ENCODE results near the gene VWA1. TPM values are rescaled to one million over a fixed set of nuclear protein-coding genes. Genes with fewer than 3 reads are reported as not detected.

Gene VWA1
- total and polyA plus RNA-seq, 12 donors = 10.8 to 52.8 (median 14.2) TPM

DNA sequence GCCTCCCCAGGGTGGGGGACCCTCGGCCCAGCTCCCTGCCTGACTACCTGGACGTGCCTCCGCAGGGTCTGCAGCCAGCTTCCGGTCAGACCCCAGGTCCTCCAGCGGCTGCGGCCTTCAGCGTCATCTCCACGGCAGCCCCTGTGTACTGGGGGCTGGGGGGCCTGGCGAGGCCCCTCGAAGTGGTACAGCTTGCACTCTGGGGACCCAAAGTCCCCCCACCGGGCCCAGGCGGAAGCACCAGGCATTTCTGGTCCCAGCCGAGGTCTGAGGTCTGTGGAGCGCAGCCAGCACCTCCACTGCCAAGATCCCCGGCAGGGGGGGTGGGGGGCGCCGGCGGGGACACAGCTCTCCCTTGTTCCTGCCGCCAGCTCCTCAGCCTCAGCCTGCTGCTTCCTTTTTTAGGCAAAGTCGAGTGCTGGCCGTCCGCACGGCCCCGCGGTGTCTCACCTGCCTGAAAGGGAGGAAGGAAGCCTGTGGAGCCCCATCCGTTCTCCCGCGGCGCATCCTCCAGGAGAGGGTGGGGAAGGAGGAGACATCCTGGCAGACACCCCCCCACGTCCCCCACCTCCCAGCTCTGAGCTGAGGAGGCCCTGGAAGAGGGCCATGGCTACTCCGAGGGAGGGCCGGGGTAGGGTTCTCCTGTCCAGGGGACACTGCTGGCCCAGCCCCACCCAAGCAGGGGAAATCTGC is 1.2 kb upstream of the VWA1 start:
- intact Hi-C loops (cut with DNase I) = loop anchor here in 2 of 10 donors (2.0 to 10.0 kb wide), 2 partner anchors 27 to 71 kb away; partner anchors contain the start of gene MRPL20 (in 1 of the 2)
- peak overlapping the region in 9 of 10 donors; percentile 59 to 69 (median 64) for H3K4me3 ChIP-seq
- TF ChIP-seq, protein P1, sequence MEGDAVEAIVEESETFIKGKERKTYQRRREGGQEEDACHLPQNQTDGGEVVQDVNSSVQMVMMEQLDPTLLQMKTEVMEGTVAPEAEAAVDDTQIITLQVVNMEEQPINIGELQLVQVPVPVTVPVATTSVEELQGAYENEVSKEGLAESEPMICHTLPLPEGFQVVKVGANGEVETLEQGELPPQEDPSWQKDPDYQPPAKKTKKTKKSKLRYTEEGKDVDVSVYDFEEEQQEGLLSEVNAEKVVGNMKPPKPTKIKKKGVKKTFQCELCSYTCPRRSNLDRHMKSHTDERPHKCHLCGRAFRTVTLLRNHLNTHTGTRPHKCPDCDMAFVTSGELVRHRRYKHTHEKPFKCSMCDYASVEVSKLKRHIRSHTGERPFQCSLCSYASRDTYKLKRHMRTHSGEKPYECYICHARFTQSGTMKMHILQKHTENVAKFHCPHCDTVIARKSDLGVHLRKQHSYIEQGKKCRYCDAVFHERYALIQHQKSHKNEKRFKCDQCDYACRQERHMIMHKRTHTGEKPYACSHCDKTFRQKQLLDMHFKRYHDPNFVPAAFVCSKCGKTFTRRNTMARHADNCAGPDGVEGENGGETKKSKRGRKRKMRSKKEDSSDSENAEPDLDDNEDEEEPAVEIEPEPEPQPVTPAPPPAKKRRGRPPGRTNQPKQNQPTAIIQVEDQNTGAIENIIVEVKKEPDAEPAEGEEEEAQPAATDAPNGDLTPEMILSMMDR (IDR thresholded peaks at IDR 0.05) = peak in 1 of 9 donors; percentile 10
- peak; percentile 7 to 45 (median 30) for ATAC-seq
- H3K36me3 ChIP-seq = peaks cover 0 to 9% (median 0%) of the 10 kb centered on the region in 9 donors
- H3K4me1 ChIP-seq = peaks cover 53 to 86% (median 72%) of the 10 kb centered on the region in 9 donors
- peak overlapping the region; percentile 79 to 98 (median 92) for H3K27ac ChIP-seq
- peaks cover 0 to 53% (median 9%) of the 10 kb centered on the region in 7 donors for H3K27me3 ChIP-seq
- WGBS, 2 donors = 16 to 20% methylated on average over 32 of the region's 32 CpGs
- peak; percentile 73 to 77 for DNase-seq
- no peaks in the 10 kb centered on the region for H3K9me3 ChIP-seq

DNA sequence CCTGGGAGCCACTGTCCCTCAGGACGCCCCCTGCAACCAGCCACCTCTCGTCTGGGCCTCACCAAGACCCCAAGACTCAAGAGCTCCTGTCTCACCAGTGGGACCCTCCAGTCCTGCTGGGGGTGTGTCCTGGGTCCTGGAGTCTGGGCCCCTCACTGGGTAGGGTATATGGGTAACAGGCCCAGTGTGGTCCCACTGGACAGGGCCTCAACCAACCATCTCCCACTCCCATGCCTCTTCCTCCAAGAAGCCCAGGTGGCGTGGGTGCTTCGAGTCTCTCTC is 725 bp upstream of the VWA1 start:
- intact Hi-C loops (cut with DNase I) = loop anchor here in 3 of 10 donors (2.0 to 10.0 kb wide), 3 partner anchors 28 to 70 kb away; partner anchors contain the start of gene MRPL20 (in 1 of the 3)
- Histone ChIP-seq H3K36me3 (peaks cover 0 to 9% (median 0%) of the 10 kb centered on the region in 9 donors), H3K27ac (peak overlapping the region; percentile 79 to 98 (median 92)), H3K9me3 (no peaks in the 10 kb centered on the region), H3K4me1 (peaks cover 49 to 81% (median 69%) of the 10 kb centered on the region in 9 donors), H3K27me3 (peaks cover 0 to 48% (median 9%) of the 10 kb centered on the region in 7 donors), H3K4me3 (peak overlapping the region in 9 of 10 donors; percentile 59 to 69 (median 64))
- WGBS, 2 donors = 54 to 78% methylated on average over 4 of the region's 4 CpGs
- ATAC-seq (no peak), DNase-seq (no peak)
- TF ChIP-seq, protein P1 (IDR thresholded peaks at IDR 0.05) = no peak

DNA sequence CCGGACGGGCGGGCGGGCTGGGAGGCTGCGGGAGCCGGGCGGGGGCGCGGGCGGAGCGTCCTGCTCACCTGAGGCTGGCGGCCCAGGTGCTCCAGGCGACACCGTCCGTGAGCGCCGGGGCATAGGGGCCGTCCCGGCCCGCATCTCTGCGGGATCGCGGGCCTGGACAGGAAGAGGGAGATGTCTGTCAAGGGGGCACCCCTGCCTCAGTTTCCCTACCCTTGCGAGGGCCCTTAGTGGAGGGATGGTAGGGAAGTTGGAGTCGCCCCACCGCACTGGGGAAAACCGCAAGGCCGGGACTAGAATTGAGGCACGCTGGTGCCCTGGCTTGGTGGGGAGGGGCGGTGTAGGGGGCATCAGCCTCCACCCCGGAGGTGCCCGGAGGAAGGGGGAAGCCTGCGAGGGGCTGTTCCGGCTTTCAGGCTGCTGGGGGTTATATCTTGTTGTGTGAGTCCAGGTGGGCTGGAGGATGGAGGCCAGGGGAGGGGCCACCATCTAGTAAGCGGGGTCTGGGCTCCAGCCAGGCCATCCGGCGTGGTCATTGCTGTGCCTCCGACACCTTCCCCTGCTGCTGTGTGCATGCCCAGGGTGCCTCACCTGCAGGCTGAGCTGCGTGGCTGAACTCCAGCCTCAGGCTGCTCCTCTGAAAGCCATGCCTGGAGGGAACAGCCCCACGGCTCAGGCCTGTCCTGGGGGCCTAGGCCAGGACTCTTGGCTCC is 580 bp downstream of the VWA1 start:
- WGBS, 2 donors = 20 to 26% methylated on average over 30 to 40 of the region's 40 CpGs
- H3K4me3 ChIP-seq = peak overlapping the region; percentile 50 to 69 (median 64)
- H3K27me3 ChIP-seq = peaks cover 0 to 48% (median 9%) of the 10 kb centered on the region in 7 donors
- no peaks in the 10 kb centered on the region for H3K9me3 ChIP-seq
- peak overlapping the region; percentile 35 to 98 (median 92) for H3K27ac ChIP-seq
- H3K36me3 ChIP-seq = peaks cover 0 to 9% (median 0%) of the 10 kb centered on the region in 9 donors
- peaks cover 43 to 76% (median 62%) of the 10 kb centered on the region in 9 donors for H3K4me1 ChIP-seq
- TF ChIP-seq, protein P1 (IDR thresholded peaks at IDR 0.05) = no peak
- intact Hi-C loops (cut with DNase I) = loop anchor here in 3 of 10 donors (2.0 to 10.0 kb wide), 3 partner anchors 29 to 69 kb away; partner anchors contain the start of gene MRPL20 (in 1 of the 3)
- ATAC-seq = no peak
- DNase-seq = no peak

DNA sequence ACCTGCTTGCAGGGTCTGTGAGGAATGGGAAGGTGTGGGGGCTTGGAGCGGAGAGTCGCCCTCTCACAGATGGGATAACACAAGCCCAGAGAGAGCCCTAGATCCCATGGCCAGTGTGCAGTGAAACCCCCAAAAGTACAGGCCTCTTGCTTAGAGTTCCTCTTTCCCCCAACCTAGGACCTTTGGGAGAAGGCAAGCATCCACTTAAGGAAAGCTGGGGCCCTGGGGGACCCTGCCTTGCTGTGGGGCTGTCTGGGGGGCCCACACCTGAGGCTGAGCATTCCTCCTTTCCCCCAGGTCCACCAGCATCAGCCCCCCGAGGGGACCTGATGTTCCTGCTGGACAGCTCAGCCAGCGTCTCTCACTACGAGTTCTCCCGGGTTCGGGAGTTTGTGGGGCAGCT is 1.1 kb downstream of the VWA1 start:
- ATAC-seq (no peak), DNase-seq (no peak)
- Histone ChIP-seq H3K9me3 (no peaks in the 10 kb centered on the region), H3K4me3 (peak overlapping the region; percentile 50 to 69 (median 64)), H3K4me1 (peaks cover 38 to 75% (median 60%) of the 10 kb centered on the region in 9 donors), H3K36me3 (peaks cover 0 to 9% (median 0%) of the 10 kb centered on the region in 9 donors), H3K27ac (peak overlapping the region in 4 of 10 donors; percentile 35 to 98 (median 93)), H3K27me3 (peaks cover 0 to 48% (median 9%) of the 10 kb centered on the region in 7 donors)
- TF ChIP-seq, protein P1 (IDR thresholded peaks at IDR 0.05) = no peak
- intact Hi-C loops (cut with DNase I) = loop anchor here in 2 of 10 donors (5.0 to 10.0 kb wide), 2 partner anchors 34 to 68 kb away; no protein-coding TSS in a partner anchor
- 78 to 84% methylated on average over 7 of the region's 7 CpGs for WGBS, 2 donors

Measured in heart right ventricle (tissue), 16 donors.